A549 (cell line): Measurements from ENCODE around the gene CPSF7. TPM values are rescaled to one million over a fixed set of nuclear protein-coding genes. Genes with fewer than 3 reads are reported as not detected.

Experiments
- ATAC-seq, 2 experiments: fragments of 200-7000 bp in 1 of 2; fragments of >200 bp in 1 of 2; cut with Nextera tagmentation in 1 of 2; cut with Tn5 transposase in 1 of 2; 3 replicates each; pipeline versions ENCODE4 v1.8.0 to v1.9.1; 2018 to 2020; ENCODE audit warnings: mild to moderate bottlenecking in 1 of 2, moderate library complexity in 1 of 2
- CTCF ChIA-PET: fragments of 300-600 bp; sonication (Branson Sonifier 250); formaldehyde crosslinking; extraction: SDS; loops from one replicate; lab custom pipeline; 2021; ENCODE audit warnings: antibody characterized with exemption, inconsistent platforms; lab: Yijun Ruan, JAX
- POLR2A ChIA-PET: fragments of 350-600 bp; formaldehyde crosslinking; extraction: SDS; loops from one replicate; lab custom pipeline; 2021; ENCODE audit warnings: antibody characterized with exemption, inconsistent platforms; lab: Yijun Ruan, JAX
- DNase-seq, 2 experiments: peaks; one replicate each; pipeline versions ENCODE4 v3.0.0 to v3.0.0-alpha.2; 2011 to 2016; ENCODE audit warnings: low read depth in 1 of 2, low spot score in 1 of 2
- FAIRE-seq: peaks from 2 replicates; lab custom pipeline; 2011; peaks lifted over from hg19 to GRCh38; lab: Jason Lieb, UNC
- H3K27ac ChIP-seq, 2 experiments: fragments of >200 bp; sonication (Bioruptor Twin); formaldehyde crosslinking; 3 replicates each; pipeline ENCODE4 v1.5.1; 2016 to 2017
- H3K4me1 ChIP-seq: fragments of >200 bp; sonication (Bioruptor Twin); formaldehyde crosslinking; 3 replicates; pipeline ENCODE4 v1.6.1; 2016
- H3K4me2 ChIP-seq: fragments of >200 bp; sonication (Bioruptor Twin); formaldehyde crosslinking; 3 replicates; pipeline ENCODE4 v1.6.1; 2016
- H3K4me3 ChIP-seq: fragments of >200 bp; sonication (Bioruptor Twin); formaldehyde crosslinking; 3 replicates; pipeline ENCODE4 v1.5.1; 2016
- H3K9me3 ChIP-seq: fragments of >200 bp; sonication (Bioruptor Twin); formaldehyde crosslinking; 3 replicates; pipeline ENCODE4 v1.6.1; 2016
- CBX8 ChIP-seq: fragments of 200-600 bp; sonication (generic); IDR thresholded peaks from 2 replicates; pipeline ENCODE4 v1.6.1; 2016
- CHD4 ChIP-seq: fragments of 200-600 bp; sonication (generic); IDR thresholded peaks from 2 replicates; pipeline ENCODE4 v1.6.1; 2016; ENCODE audit warnings: antibody characterized with exemption, mild to moderate bottlenecking, borderline replicate concordance
- EHF ChIP-seq: fragments of 250-450 bp; sonication (Bioruptor Pico); IDR thresholded peaks from 2 replicates; pipeline ENCODE4 v1.5.0; 2020; ENCODE audit warnings: mild to moderate bottlenecking
- GATA3 ChIP-seq: IDR thresholded peaks from 2 replicates; pipeline ENCODE4 v1.6.1; 2012; ENCODE audit warnings: borderline replicate concordance
- HEYL ChIP-seq: fragments of 250-450 bp; sonication (Bioruptor Pico); IDR thresholded peaks from 2 replicates; pipeline ENCODE4 v1.8.0; 2021; ENCODE audit warnings: mild to moderate bottlenecking, moderate library complexity
- HOXB13 ChIP-seq: fragments of 250-450 bp; sonication (Bioruptor Pico); IDR thresholded peaks from 2 replicates; pipeline ENCODE4 v1.5.0; 2020; ENCODE audit warnings: low read depth, mild to moderate bottlenecking, moderate library complexity
- MAFK ChIP-seq: fragments of 450-650 bp; IDR thresholded peaks from 2 replicates; pipeline ENCODE4 v1.6.1; 2014; ENCODE audit not compliant: partially characterized antibody
- MYC ChIP-seq: IDR thresholded peaks from 2 replicates; pipeline ENCODE4 v1.6.1; 2012; ENCODE audit warnings: mild to moderate bottlenecking, inconsistent platforms, low read length, improper control_type of control experiment, borderline replicate concordance
- NR3C1 ChIP-seq: fragments of >200 bp; sonication (Bioruptor Twin); formaldehyde crosslinking; IDR thresholded peaks from 3 replicates; pipeline ENCODE4 v1.6.1; 2017
- PHF8 ChIP-seq: fragments of 200-600 bp; sonication (generic); IDR thresholded peaks from 2 replicates; pipeline ENCODE4 v1.6.1; 2016; ENCODE audit warnings: low read depth, mild to moderate bottlenecking, antibody characterized with exemption, moderate library complexity, borderline replicate concordance
- RAD21 ChIP-seq, 2 experiments: fragments of >200 bp in 1 of 2; sonication (Bioruptor Twin) in 1 of 2; formaldehyde crosslinking in 1 of 2; IDR thresholded peaks in 1 of 2; conservative IDR thresholded peaks in 1 of 2; 2 replicates in 1 of 2; 3 replicates in 1 of 2; pipeline ENCODE4 v1.6.1; 2012 to 2018; ENCODE audit warnings: inconsistent platforms in 1 of 2
- RARB ChIP-seq: fragments of 250-450 bp; sonication (Bioruptor Pico); IDR thresholded peaks from 2 replicates; pipeline ENCODE4 v1.8.0; 2021; ENCODE audit warnings: mild to moderate bottlenecking, moderate library complexity
- RCOR1 ChIP-seq: fragments of 150-350 bp; IDR thresholded peaks from 2 replicates; pipeline ENCODE4 v1.6.1; 2014; ENCODE audit warnings: antibody characterized with exemption, low read length, low read depth
- SMC3 ChIP-seq: fragments of >200 bp; sonication (Bioruptor Twin); formaldehyde crosslinking; IDR thresholded peaks from 3 replicates; pipeline ENCODE4 v1.6.1; 2018; ENCODE audit warnings: inconsistent platforms
- ZSCAN20 ChIP-seq: fragments of 250-450 bp; sonication (Bioruptor Pico); IDR thresholded peaks from 2 replicates; pipeline ENCODE4 v1.8.0; 2022; ENCODE audit warnings: mild to moderate bottlenecking, moderate library complexity
- WGBS: methylation state at CpG from one replicate; pipeline ENCODE4 v1.1.6; 2017; ENCODE audit errors: missing lambda C conversion rate; 5-methylcytosine and 5-hydroxymethylcytosine counted together
- polyA plus RNA-seq, 4 experiments: library from polyadenylated mRNA; depleted of rRNA in 3 of 4; stranded (reverse); fragments of >200 nt; fragmentation: RNase III in 1 of 4; extraction: RNeasy Plus Mini Kit Qiagen cat#74134 plus additional on column Dnase treatment in 1 of 4; gene quantifications; 2 replicates in 3 of 4; 3 replicates in 1 of 4; pipeline ENCODE4 v1.2.3, GENCODE V29; 2011 to 2017
- TF ChIP-seq, protein P1 (sequence below): fragments of >200 bp; sonication (Bioruptor Twin); formaldehyde crosslinking; IDR thresholded peaks from 3 replicates; pipeline ENCODE4 v1.5.1; 2016
- TF ChIP-seq, protein P2 (sequence below): IDR thresholded peaks from 2 replicates; pipeline ENCODE4 v1.6.1; 2012; ENCODE audit warnings: low read depth, borderline replicate concordance
- TF ChIP-seq, protein P3 (sequence below): IDR thresholded peaks from 2 replicates; pipeline ENCODE4 v1.6.1; 2012
- TF ChIP-seq, protein P4 (sequence below): fragments of 150-350 bp; IDR thresholded peaks from 2 replicates; pipeline ENCODE4 v1.6.1; 2014; ENCODE audit warnings: low read depth, mild to moderate bottlenecking, low read length
- TF ChIP-seq, protein P5 (sequence below): fragments of >200 bp; sonication (Bioruptor Twin); formaldehyde crosslinking; IDR thresholded peaks from 2 replicates; pipeline ENCODE4 v1.6.1; 2016
- TF ChIP-seq, protein P6 (sequence below): IDR thresholded peaks from 2 replicates; pipeline ENCODE4 v1.6.1; 2012

The CPSF7 gene
- polyA plus RNA-seq, 2 of the 4 experiments (the other 2 are of a cell fraction): 56.7 to 62.9 TPM

DNA sequence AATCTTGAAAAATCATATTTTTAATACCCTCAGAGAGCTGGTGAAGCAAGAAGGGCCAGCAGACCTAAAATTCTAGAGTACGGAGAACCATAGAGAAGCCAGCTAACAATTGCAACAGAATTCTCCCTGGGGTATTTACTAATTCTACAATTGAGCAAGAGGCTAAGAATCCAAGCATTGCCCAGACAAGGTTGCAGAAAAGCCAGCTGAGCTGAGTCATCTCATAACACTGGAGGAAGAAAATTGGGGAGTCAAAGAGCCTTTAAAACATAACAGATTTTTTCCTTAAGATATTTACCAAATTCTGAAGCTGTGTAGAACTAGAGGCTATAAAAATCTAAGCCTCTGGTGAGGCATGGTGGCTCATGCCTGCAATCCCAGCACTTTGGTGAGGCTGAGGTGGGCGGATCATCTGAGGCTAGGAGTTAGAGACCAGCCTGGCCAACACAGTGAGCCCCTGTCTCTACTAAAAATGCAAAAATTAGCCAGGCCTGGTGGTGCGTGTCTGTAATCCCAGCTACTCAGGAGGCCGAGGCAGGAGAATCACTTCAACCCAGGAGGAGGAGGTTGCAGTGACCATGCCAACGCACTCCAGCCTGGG lies 51.0 kb downstream of the CPSF7 start (continued):
- TF ChIP-seq EHF (CRISPR knock-in tag) (no peak), NR3C1 (no peak), GATA3 (no peak)
- TF ChIP-seq, protein P1, sequence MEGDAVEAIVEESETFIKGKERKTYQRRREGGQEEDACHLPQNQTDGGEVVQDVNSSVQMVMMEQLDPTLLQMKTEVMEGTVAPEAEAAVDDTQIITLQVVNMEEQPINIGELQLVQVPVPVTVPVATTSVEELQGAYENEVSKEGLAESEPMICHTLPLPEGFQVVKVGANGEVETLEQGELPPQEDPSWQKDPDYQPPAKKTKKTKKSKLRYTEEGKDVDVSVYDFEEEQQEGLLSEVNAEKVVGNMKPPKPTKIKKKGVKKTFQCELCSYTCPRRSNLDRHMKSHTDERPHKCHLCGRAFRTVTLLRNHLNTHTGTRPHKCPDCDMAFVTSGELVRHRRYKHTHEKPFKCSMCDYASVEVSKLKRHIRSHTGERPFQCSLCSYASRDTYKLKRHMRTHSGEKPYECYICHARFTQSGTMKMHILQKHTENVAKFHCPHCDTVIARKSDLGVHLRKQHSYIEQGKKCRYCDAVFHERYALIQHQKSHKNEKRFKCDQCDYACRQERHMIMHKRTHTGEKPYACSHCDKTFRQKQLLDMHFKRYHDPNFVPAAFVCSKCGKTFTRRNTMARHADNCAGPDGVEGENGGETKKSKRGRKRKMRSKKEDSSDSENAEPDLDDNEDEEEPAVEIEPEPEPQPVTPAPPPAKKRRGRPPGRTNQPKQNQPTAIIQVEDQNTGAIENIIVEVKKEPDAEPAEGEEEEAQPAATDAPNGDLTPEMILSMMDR: no peak
- TF ChIP-seq, protein P2, sequence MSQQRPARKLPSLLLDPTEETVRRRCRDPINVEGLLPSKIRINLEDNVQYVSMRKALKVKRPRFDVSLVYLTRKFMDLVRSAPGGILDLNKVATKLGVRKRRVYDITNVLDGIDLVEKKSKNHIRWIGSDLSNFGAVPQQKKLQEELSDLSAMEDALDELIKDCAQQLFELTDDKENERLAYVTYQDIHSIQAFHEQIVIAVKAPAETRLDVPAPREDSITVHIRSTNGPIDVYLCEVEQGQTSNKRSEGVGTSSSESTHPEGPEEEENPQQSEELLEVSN: no peak

DNA sequence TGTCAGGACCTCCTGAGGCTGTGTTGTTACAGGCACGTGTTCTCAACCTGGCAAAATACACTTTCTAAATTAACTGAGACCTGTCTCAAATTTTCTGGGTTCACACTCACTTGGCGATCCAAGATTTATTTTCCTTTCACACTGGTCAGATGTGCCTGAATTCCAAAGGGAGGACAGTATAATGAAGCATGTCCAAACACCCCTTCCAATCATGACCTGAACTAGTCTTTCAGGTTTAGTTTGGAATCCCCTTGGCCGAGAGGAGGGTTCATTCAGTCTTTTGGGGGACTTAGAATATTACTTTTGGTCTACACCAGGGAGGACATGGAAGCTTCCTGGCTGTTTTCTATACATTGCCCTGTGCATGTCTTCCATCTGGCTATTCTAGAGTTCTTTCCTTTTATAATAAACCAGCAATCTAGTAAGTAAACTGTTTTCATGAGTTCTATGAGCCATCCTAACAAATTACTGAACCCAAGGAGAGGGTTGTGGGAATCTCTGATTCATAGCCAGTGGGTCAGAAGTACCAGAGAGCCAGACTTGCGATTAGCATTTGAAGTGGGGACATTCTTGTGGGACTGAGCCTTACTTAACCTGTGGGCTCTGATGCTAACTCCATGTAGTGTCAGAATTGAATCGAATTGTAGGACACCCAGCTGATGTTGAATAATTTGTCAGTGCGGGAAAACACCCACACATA lies 52.2 kb downstream of the CPSF7 start:
- no peaks in the 10 kb centered on the region for H3K9me3 ChIP-seq
- FAIRE-seq (no peak), DNase-seq (no peak)
- peak overlapping the region; percentile 64; the same call in 2 of the 3 replicates for H3K4me2 ChIP-seq
- WGBS: 92% methylated on average over 6 of the region's 6 CpGs
- CTCF ChIA-PET: interaction anchor here (0.9 to 17.4 kb wide), 4 partner anchors 8 to 39 kb away, joined by 3 to 552 read pairs (median 262); partner anchors contain the start of genes CYB561A3, DDB1, TKFC and TMEM138
- peaks cover 20% of the 10 kb centered on the region for H3K4me1 ChIP-seq
- TF ChIP-seq, protein P2: no peak
- TF ChIP-seq CHD4 (no peak), GATA3 (no peak), ZSCAN20 (no peak), MYC (no peak), HEYL (no peak), RAD21 (conservative IDR thresholded peaks at IDR 0.05 in 1 of 2, IDR thresholded peaks at IDR 0.05 in 1 of 2) (no peak), SMC3 (no peak), RCOR1 (no peak), MAFK (no peak), HOXB13 (CRISPR knock-in tag) (no peak), CBX8 (no peak), RARB (CRISPR knock-in tag) (no peak), PHF8 (no peak)
- TF ChIP-seq, protein P3, sequence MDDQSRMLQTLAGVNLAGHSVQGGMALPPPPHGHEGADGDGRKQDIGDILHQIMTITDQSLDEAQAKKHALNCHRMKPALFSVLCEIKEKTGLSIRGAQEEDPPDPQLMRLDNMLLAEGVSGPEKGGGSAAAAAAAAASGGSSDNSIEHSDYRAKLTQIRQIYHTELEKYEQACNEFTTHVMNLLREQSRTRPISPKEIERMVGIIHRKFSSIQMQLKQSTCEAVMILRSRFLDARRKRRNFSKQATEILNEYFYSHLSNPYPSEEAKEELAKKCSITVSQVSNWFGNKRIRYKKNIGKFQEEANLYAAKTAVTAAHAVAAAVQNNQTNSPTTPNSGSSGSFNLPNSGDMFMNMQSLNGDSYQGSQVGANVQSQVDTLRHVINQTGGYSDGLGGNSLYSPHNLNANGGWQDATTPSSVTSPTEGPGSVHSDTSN: no peak
- TF ChIP-seq, protein P4, sequence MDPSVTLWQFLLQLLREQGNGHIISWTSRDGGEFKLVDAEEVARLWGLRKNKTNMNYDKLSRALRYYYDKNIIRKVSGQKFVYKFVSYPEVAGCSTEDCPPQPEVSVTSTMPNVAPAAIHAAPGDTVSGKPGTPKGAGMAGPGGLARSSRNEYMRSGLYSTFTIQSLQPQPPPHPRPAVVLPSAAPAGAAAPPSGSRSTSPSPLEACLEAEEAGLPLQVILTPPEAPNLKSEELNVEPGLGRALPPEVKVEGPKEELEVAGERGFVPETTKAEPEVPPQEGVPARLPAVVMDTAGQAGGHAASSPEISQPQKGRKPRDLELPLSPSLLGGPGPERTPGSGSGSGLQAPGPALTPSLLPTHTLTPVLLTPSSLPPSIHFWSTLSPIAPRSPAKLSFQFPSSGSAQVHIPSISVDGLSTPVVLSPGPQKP: no peak
- TF ChIP-seq, protein P1: no peak
- TF ChIP-seq, protein P5, sequence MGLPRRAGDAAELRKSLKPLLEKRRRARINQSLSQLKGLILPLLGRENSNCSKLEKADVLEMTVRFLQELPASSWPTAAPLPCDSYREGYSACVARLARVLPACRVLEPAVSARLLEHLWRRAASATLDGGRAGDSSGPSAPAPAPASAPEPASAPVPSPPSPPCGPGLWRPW: no peak
- TF ChIP-seq, protein P6, sequence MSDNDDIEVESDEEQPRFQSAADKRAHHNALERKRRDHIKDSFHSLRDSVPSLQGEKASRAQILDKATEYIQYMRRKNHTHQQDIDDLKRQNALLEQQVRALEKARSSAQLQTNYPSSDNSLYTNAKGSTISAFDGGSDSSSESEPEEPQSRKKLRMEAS: no peak
- TF ChIP-seq, all 56 proteins: peak for 0
- H3K4me3 ChIP-seq: no peak overlapping the region
- peak overlapping the region; percentile 76 to 87; a peak in 5 of 6 replicates for H3K27ac ChIP-seq
- POLR2A ChIA-PET: interaction anchor here (1.5 to 4.0 kb wide), 3 partner anchors 16 to 44 kb away, joined by 5 to 36 read pairs (median 22); partner anchors contain the start of genes CYB561A3, DDB1, TKFC and TMEM138
- 0 out of 6 replicates have a peak, but pooled peaks of 1 of the 2 experiments have one; percentile 22 for ATAC-seq
